ENCODE data around the gene COL1A1.

GRCh38 chr17:50190293-50190602 lies 11.2 kb downstream of the COL1A1 start:
- TF ChIP-seq CTCF (IDR thresholded peaks at IDR 0.05), result no peak
- TF ChIP-seq POLR2A (IDR thresholded peaks at IDR 0.05), result no peak

Data from testis (tissue), 2 donors.